Pulmonary artery endothelial cell (primary cell): Measurements from ENCODE around the gene EGFL8. TPM values are rescaled to one million over a fixed set of nuclear protein-coding genes. Genes with fewer than 3 reads are reported as not detected.
"Not testable (repeated sequence)": the region's sequence is repeated elsewhere in the genome, so short reads cannot be mapped to it uniquely, and the experiment has no call there.

ENCODE experiments used
- DNase-seq: peaks from one replicate; pipeline ENCODE4 v3.0.0-alpha.2; 2011; ENCODE audit warnings: low read depth, low spot score
- total RNA-seq: library from RNA; depleted of rRNA; stranded (reverse); fragments of >200 nt; gene quantifications from 2 replicates; pipeline ENCODE4 v1.2.3, GENCODE V29; 2014

The EGFL8 gene
- total RNA-seq, 1 donor from 2014 or later, result 1.3 TPM

DNA sequence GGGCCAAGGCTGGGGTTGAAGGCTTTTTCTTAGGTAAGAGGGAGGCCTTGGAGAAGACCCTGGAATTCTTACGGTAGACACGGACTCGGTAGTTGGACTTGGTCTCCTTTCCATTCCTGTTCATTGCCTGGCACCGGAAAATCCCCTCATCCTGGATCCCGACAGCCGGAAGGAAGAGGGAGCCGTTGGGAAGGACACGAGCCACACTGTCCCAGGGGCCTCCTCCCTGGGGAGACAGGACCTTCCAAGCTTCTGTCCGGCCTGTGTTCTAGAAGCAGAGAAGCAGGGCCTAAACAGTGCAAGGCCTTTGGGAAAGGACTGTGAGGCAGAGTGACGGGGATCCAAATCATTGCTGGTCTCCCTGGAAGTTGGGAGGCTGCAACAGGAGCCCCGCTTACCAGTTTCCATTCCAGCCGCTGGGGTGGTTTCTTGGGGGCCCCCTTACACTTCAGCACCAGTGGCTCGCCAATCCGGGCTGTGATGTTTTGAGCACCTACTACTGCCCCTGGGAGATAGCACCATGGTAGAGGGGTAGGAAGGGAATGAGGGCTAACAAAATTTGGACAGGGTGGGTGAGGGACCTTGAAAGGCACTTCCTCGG lies 19.2 kb downstream of the EGFL8 start:
- DNase-seq, result no peak

DNA sequence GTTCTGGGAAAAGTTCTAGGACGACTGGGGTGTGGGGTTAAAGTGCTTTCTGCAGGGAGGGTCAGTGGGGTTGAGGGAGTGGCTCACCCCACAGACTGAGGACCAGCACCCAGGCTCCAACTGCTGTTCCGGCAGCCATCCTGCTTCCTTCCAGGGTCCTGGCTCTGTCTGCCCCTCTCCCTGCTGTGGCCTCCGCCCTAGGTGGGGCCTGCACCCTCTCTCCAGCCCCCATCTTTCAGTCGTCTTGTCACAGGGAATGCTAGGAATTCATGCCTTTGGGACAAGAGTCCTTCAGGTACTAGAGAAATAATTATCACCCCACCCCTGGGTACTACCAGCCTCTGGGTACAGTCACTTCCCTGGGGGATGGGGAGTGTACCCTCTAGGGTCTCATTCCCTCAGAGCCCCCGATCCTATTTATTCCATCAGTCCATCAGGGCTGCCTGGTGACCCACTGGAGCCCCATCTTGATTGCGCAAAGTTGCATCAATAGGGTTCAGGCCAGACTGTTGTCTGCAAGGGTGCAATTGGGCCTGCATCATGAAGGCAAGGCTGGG lies 19.8 kb downstream of the EGFL8 start, which contains the start of gene AGER:
TSS of gene AGER (minus strand) at position 170 of the 557 bp plus-strand sequence. CDS start at position 139, 31 bp downstream.
- DNase-seq, result no peak

DNA sequence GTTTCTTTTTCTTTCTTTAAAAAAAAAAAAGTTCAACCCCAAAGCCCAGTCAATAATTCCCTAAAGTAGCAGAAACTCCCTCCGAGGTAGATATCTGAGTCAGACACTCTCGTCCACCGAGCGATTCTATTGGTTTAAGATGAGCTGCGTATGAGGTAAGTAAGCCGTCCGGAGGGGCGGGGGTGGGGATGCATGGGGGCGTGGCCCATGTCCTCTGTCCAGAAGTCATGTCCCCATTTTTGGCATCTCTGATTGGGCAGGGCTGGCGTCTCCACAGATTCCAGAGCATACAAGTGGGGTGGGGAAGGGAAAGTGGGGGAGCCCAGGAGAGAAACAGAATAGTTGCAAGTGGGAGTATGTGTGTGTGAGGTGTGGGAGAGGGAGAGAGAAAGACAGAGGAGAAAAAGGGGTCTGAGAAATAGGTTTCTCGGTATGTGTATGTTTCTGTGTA lies 21.3 kb downstream of the EGFL8 start:
- not testable (repeated sequence) for DNase-seq

DNA sequence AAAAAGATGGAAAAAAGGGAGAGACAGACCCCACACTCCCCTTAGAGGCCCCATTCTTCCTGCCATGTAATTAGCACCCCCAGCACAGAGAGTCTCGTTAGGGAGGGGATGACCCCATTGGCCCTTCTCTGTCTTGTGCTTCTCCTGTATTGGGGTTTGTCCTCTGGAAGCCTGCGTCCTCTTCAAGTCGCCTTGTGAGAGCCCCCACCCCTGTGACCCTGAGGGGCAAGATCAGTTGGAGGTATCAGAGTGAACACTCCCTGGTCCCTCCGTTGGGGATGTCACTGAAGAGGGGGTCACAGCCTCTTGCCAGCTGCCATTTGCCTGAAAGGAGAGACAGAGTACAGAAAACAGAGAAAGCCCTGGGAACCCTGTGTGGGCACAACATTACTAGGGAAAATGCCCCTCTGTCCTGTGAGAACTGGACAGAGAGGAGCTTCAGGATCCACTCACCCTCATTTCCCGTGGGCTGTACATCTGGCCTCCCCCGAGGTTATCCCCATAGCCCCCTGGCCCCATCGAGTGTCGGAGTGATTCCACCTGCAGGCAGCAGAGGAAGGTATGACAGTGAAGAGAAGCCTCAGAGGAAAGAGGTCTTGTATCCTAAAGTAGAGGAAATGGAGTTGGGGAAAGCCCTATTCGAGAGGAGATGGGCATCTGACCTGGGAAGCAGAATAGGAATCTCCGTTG lies 21.9 kb downstream of the EGFL8 start:
- not testable (repeated sequence) for DNase-seq

DNA sequence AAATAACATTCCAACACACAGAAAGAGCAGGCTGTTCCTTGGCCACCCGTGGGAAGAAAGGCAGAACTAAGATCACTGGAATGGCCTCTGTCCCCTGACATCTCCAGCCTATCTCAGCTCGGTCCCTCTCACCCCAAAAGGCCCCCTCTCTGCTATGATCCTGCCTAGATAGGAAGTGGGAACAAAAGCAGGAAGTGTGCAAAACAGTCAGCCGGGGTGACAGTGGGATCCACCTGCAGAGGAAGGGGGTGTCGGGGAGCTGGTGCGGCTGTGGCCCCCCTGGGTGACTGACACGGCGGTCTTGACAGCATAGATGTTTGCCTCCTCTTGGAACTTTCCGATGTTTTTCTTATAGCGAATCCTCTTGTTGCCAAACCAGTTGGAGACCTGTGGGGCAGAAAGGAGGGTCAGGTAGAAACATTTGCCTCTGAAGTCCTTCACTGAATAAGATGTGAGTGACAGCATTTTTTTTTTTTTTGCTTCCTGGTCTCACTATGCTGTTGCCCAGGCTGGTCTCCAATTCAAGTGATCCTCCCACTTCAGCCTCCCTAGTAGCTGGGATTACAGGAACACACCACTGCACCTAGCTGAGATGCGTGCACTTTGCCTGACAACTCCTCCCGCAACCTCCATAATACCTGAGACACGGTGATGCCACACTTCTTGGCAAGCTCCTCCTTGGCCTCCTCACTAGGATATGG lies 22.8 kb downstream of the EGFL8 start:
- DNase-seq, result no peak

DNA sequence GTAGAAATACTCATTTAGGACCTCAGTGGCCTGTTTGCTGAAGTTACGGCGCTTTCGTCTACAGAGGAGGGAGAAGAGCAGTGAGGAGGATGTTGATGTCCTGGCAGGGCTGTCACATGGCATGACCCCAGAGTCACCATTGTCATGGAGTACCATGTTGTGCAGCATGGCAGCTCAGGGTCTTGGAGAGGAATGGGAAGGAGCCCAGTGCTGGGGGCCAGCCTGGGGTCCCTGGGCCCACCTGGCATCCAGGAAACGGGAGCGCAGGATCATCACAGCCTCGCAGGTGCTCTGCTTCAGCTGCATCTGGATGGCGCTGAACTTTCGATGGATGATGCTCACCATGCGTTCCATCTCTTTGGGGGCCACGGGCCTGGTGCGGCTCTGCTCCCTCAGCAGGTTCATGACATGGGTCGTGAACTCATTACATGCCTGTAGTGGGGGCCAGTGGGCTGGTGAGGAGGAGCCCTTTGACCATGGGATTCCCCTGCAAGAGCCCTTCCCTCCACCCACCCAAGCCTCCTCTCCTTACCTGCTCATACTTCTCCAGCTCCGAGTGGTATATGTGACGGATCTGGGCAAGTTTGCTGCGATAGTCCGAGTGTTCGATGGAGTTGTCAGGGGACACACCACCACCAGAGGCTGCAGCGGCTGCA lies 23.5 kb downstream of the EGFL8 start:
- not testable (repeated sequence) for DNase-seq

DNA sequence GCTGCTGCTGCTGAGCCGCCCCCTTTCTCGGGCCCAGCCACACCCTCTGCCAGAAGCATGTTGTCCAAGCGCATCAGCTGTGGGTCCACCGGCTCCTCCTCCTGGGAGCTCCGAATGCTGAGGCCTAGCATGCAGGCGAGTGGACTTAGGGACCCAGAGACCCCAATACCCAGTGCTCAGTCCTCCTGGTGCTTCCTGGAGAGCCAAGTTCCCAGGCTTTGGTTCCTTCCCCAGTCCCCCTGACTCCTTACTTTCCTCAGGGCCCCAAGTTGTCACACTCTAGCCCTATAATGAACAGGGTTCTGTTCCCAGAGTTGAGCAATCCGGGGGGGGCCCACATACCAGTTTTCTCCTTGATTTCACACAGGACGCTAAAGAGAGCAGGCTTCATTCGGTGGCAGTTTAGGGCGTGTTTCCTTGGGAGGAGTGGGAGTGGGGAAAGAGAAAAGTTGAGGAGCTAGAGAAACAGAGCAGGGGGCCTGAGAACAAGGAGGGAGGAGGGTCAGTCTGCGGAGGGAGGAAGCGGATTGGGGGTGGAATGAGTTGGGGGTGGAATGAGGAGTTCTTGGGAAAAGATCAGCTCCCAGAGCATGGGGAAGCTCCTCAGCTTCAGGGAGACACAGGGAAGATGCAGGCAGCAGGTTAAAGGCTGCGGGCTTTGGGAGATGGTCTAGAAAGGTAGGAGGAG lies 24.1 kb downstream of the EGFL8 start:
- DNase-seq, result no peak

DNA sequence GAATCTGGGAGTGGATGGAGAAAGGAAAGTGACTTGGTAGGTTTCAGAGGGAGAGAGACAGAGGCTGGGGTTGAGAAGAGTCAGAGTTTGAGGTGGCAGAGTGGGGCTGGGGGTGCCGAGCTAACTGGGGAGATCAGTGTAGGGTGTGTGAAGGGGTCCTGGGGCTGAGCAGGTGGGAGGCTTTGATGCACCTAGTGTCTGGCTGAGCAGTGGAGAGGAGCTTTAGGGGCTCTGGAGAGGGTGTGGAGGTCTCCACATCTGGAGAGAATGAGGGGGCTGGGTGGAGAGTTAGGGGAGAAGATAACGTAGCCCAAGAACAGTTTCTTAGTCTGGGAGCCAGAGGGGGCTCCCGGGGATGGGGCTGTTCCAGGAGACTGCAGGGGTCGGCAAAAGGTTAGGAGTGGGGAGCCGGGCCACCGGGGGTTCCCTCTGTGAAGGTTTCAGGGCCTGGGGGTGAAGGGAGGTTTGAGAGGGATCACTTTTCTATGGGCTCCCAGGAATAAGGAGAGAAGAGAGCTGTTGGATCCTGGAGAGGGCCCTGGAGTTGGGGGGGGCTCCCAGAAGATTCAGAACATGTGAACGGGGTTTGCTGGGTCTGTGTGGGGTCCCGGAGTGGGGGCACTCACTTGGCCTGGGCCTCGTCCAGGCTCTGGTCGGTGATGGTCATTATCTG lies 24.8 kb downstream of the EGFL8 start:
- no peak for DNase-seq

DNA sequence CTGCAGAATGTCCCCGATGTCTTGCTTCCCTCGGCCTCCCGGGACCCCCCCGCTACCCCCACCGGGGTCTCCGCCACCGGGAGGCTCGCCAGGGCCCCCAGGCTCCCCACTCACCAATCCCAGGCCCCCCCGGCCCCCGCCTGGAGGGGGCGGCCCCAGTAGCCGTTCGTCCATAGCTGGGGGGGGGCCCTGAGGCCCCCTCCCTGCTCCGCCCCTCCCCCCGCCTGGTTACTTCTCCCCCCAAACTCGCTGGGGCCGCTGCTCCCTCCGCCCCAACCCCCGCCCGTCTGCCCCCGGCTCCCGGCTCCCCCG lies 25.3 kb downstream of the EGFL8 start:
- DNase-seq, result no peak

DNA sequence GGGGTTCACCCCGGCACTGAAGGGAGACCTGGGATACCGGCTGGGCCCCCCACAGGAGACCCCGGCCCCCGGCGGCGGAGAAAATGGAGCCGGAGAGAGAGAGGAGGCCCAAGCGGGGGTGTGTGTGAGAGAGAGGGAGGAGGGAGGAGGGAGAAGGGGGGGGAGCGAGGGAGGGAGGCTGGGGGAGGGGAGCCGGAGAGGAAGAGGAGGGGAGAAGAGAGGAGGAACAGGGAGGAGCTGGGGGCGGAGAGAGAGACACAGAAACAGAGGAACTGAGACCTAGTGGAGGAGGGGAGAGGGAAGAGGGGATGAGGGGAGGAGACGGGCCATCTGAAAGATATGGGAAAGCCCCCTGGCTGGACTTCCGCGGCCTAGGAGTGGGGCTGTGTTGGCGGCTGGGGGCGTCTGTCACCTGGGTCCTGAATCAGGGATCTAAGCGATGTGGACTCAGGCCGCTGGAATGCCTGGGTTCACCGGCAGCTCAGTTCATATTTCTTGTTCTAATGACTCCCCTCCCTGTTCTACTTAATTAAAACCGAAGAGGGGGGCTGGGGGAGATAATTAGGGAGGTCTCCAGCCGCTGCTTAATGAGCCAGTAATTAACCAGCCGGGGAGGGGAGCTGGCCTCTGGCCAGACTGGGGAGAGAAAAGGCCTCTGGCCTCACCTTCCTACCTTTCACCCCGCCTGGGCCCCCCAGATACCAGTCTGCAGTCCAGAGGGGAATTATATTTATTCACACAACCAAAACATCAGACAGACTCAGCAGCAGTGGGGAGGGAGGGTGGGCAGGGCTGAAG lies 25.9 kb downstream of the EGFL8 start, which contains the start of gene PBX2:
TSS of gene PBX2 (minus strand) at position 149 of the 798 bp plus-strand sequence. CDS start 287 bp downstream, outside the sequence.
- DNase-seq, result peak; percentile 85

DNA sequence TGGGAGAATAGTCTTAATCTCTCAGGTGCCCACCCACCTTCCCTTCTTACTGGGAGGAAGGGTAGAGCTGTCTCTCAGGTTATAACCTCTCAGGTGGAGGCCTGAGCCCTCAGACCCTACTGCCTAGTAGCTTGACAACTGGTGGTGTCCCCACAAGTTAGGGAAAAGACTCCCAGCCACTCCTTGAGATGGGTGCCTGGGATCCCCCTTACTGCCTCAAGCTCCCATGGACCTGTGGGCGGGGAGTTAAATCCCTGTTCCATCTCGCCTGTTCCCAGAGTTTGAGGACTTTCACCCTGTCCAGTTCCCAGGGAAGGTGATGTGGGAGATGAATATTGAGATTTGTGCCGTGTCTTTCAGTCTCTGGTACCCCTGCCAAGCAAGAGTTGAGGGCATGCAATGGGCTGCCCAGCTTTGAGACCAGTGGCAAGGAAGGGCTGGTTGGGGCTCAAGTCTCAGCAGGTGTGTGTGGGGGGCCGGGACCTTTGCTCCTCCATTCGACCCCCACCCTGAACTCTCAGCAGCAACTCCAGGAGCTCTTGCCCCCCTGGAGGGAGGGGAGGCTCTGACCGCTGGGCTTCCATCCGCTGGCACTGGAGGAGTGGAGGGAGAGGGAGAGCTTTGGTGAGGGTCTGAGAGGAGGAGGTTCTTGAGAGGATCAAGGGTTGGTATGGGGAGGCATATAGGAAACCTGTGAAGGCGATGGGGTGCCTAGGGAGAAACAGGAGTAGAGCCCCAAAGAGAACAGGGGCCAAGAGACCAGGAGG lies 26.7 kb downstream of the EGFL8 start:
- no peak for DNase-seq

DNA sequence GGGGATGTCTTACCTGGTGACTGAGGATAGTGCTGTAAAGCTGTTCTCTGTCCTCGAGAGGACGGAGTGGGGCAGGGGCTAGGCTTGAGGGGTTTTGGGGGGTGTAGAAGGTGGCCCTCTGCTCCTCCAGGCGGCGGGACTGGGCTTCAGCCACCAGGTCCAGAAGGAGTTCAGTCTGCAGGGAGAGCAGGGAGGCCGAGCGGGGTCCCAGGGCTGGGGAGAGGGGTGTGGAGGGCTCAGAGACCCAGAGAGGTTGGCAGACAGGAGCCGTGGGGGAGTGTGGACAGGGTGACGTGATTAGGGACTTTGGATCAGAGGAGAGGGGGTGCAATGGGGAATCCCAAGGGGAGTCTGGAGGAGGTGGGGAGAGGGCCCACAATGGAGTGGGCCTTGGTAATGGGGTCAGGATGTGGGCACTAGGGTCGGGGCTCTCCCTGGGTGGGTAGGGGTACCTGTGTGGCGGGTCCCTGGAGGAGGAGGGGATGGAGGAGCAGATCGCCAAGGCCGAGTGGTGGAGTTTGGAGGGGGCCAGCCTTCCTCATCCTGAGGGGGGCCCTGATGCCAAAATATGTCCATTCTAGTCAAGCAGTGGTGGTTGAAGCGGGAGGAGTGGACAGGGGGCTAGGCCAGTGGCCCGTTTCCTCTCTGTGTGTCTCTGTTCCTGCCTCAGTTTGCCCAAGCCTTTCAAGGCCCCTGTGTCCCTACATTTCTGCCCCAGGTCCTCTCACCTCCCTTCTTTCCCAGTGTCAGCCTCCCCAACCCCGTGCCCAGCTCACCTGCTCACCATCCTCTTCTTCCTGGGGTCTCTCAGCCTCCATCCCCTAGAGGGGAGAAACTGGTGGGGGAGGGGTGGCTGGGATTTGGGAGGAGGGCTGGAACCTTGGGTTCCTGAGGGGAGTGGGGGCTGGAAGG lies 27.6 kb downstream of the EGFL8 start:
- DNase-seq, result no peak

DNA sequence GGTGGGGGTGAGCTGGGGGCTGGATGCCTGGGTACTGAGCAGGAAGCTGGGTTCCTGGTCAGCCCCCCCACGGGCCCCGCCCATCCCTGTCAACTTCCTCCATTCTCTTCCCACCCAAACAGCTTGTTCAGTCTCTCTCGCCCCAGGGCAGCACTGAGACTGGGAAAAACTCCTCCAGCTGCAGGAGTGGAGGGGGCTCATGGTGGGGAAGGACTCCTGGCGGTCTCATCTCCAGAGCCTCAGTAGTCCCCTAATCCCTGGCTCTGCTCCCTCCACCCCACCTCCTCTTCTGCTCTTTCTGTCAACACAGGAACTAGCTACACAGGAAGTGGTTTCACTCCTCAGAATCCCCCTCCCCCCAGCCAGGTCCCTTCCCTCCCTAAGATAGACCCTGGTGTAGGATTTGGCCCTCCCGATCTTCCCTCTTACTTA lies 28.2 kb downstream of the EGFL8 start, which contains the start of gene GPSM3:
TSS of gene GPSM3 (minus strand) at position 36 of the 432 bp plus-strand sequence. CDS start 130 bp downstream, outside the sequence.
- DNase-seq, result no peak

DNA sequence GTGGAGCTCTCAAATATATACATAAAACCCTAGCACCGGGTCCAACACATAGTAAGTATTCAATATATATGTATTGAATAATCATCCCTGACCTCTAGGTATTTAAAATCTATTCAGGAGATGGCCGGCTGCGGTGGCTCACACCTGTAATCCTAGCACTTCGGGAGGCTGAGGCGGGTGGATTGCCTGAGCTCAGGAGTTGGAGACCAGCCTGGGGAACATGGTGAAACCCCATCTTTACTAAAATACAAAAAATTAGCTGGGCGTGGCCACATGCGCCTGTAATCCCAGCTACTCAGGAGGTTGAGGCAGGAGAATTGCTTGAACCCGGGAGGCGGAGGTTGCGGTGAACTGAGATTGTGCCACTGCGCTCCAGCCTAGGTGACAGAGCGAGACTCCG lies 28.7 kb downstream of the EGFL8 start:
- DNase-seq, result not testable (repeated sequence)

DNA sequence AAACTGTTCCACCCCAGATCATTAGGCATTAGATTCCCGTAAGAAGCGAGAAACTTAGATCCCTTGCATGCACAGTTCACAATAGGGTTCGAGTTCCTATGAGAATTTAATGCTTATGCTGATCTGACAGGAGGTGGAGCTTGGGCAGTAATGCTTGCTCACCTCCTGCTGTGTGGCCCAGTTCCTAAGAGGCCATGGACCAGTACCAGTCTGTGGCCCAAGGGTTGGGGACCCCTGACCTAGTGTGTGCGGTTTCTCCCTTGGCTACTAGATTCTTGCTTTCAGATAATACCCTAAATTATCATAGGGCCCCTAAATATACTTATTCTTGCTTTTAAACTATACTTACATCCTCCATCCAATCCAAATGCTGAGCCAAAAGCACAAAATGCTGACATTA lies 30.0 kb downstream of the EGFL8 start:
- DNase-seq, result no peak

DNA sequence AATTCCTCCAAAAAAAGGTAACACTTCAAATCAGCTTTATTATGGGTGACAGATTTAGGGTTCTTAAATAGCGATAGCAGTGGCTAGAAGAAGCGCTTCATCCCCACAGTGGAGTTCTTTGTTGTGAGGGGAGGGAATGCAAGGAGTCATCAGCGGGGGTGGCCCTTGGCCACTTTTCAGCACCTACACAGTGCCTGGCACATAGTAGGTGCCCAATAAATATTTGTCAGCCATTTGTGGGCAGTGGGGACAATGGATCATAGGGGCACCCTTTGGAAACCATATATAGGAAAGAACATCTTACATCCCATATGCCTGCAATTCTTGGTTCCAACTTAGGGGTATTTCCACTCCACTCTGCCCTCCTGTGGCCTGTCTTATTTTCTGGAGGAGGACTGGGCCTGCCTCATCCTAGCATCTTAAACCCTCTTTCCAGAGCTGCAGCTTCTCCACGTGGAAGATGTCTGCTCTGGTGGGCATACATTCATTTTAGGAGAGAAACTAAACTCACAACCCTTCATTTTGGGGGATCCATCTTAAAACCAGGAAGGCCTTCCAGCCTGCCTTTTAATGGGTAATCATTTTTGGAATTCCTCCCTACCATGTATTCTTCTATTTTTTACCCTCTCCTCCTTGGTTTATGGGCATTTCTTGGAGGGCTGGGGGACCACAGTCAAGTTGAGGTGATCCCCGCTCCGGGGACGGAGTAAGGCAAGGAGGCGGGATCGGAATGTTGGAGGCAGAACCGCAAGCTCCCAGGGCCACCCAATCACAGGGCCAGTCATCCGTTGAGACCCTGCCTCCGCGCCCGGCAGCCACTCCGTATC lies 30.6 kb downstream of the EGFL8 start:
- DNase-seq, result no peak

DNA sequence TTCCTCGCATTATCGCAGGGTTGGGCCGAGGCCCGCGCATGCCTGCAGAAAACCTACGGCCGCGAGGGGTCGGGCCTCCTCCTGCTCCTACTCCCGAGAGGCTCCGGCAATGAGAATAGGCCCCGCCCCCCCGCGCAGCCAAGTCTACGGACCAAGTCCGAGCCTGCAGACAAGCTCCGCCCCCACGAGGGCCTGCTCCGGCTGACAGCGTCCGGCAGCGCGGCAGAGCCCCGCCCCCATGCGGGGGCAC lies 31.2 kb downstream of the EGFL8 start:
- no peak for DNase-seq
